Lung (tissue), 12 donors: ENCODE results near the gene PPT2. TPM values are rescaled to one million over a fixed set of nuclear protein-coding genes. Genes with fewer than 3 reads are reported as not detected.

Experiments
- ATAC-seq: fragments of 200-7000 bp; cut with Tn5 transposase; one replicate; pipeline ENCODE4 v1.9.1; 2020; ENCODE audit warnings: moderate number of reproducible peaks; ENCODE audit not compliant: insufficient read depth, low FRiP score
- DNase-seq, 3 donors: peaks; one replicate each; pipeline ENCODE4 v3.0.0-alpha.2; 2013 to 2017
- H3K27ac ChIP-seq, 2 donors: one replicate each; pipeline ENCODE4 v1.5.1; 2013; ENCODE audit warnings: mild to moderate bottlenecking in 2 of 2, moderate library complexity in 2 of 2, control low read depth in 1 of 2, inconsistent platforms in 1 of 2, low read depth in 1 of 2, low read length in 1 of 2
- H3K27me3 ChIP-seq, 3 donors: one replicate each; pipeline ENCODE4 v1.5.1; 2013; ENCODE audit warnings: low read length in 2 of 3; ENCODE audit not compliant: control insufficient read depth in 3 of 3, insufficient read depth in 3 of 3
- H3K36me3 ChIP-seq, 4 donors: one replicate each; pipeline ENCODE4 v1.5.1; 2013; ENCODE audit warnings: low read length in 4 of 4, mild to moderate bottlenecking in 1 of 4, moderate library complexity in 1 of 4; ENCODE audit not compliant: control insufficient read depth in 4 of 4, insufficient read depth in 4 of 4
- H3K4me1 ChIP-seq, 5 donors: one replicate each; pipeline ENCODE4 v1.5.1; 2013; ENCODE audit warnings: low read length in 5 of 5, mild to moderate bottlenecking in 2 of 5, moderate library complexity in 1 of 5; ENCODE audit not compliant: control insufficient read depth in 5 of 5, insufficient read depth in 5 of 5
- H3K4me3 ChIP-seq: one replicate; pipeline ENCODE4 v1.5.1; 2013; ENCODE audit warnings: mild to moderate bottlenecking, control low read depth, moderate library complexity
- H3K9ac ChIP-seq, 2 donors: one replicate each; pipeline ENCODE4 v1.5.1; 2013; ENCODE audit warnings: low read length in 2 of 2, control low read depth in 1 of 2; ENCODE audit not compliant: insufficient read depth in 1 of 2
- H3K9me3 ChIP-seq, 4 donors: one replicate each; pipeline ENCODE4 v1.5.1; 2013; ENCODE audit warnings: low read length in 3 of 4, mild to moderate bottlenecking in 1 of 4, moderate library complexity in 1 of 4; ENCODE audit not compliant: control insufficient read depth in 4 of 4, insufficient read depth in 3 of 4
- CTCF ChIP-seq: IDR thresholded peaks from 2 replicates; pipeline ENCODE4 v1.5.1; 2012; ENCODE audit warnings: mild to moderate bottlenecking; ENCODE audit errors: control extremely low read depth, extremely low read depth
- WGBS, 2 donors: extraction: QIAGEN DNeasy Blood & Tissue Kit; methylation state at CpG; one replicate each; pipeline ENCODE4 v1.1.7; 2013; 5-methylcytosine and 5-hydroxymethylcytosine counted together
- polyA plus RNA-seq, 2 donors: library from polyadenylated mRNA; stranded (reverse); fragments of 200-250 nt; gene quantifications; one replicate each; pipeline ENCODE4 v1.2.1, GENCODE V29; 2013
- total RNA-seq, 2 donors: library from RNA; depleted of rRNA in 1 of 2; stranded (reverse); fragments of >200 nt in 1 of 2; gene quantifications; one replicate each; pipeline ENCODE4 v1.2.1, GENCODE V29; 2014 to 2021
- donor health status: control.
- donor health status: control.
- donor health status: Bipolar disorder and iron deficiency.
- donor health status: healthy.
- donor health status: DM: yes; HTN: yes; CAD: no.

Gene PPT2
- total and polyA plus RNA-seq, 4 donors = 5.7 to 212 (median 11.1) TPM

GRCh38 chr6:32115623-32116022 is 38.3 kb upstream of the PPT2 start:
- H3K4me3 ChIP-seq = no peak overlapping the region
- TF ChIP-seq CTCF = no peak
- H3K9me3 ChIP-seq = no peaks in the 10 kb centered on the region
- ATAC-seq = no peak
- H3K36me3 ChIP-seq = peaks cover 0 to 30% (median 23%) of the 10 kb centered on the region in 4 donors
- H3K27me3 ChIP-seq = no peaks in the 10 kb centered on the region
- no peak for DNase-seq
- peak overlapping the region in 1 of 2 donors; percentile 59 for H3K27ac ChIP-seq
- WGBS, 2 donors = 92 to 94% methylated on average over 6 of the region's 6 CpGs
- no peak overlapping the region for H3K9ac ChIP-seq
- H3K4me1 ChIP-seq = peaks cover 9 to 42% (median 28%) of the 10 kb centered on the region in 5 donors

GRCh38 chr6:32116674-32117073 is 37.3 kb upstream of the PPT2 start:
- ATAC-seq (no peak), DNase-seq (peak in 1 of 3 donors; percentile 44)
- peak overlapping the region in 1 of 2 donors; percentile 23 for H3K27ac ChIP-seq
- H3K4me1 ChIP-seq = peaks cover 9 to 31% (median 19%) of the 10 kb centered on the region in 5 donors
- no peak overlapping the region for H3K4me3 ChIP-seq
- peak; percentile 3 for TF ChIP-seq CTCF
- H3K9ac ChIP-seq = no peak overlapping the region
- H3K27me3 ChIP-seq = no peaks in the 10 kb centered on the region
- H3K36me3 ChIP-seq = peaks cover 0 to 38% (median 30%) of the 10 kb centered on the region in 4 donors
- no peaks in the 10 kb centered on the region for H3K9me3 ChIP-seq
- WGBS, 2 donors = 93 to 94% methylated on average over 7 of the region's 7 CpGs

- H3K4me3 ChIP-seq = no peak overlapping the region
- DNase-seq = no peak
- no peaks in the 10 kb centered on the region for H3K27me3 ChIP-seq
- no peak for TF ChIP-seq CTCF
- ATAC-seq = no peak
- H3K36me3 ChIP-seq = peaks cover 0 to 42% (median 36%) of the 10 kb centered on the region in 4 donors
- peak overlapping the region in 1 of 2 donors; percentile 46 for H3K27ac ChIP-seq
- H3K9me3 ChIP-seq = no peaks in the 10 kb centered on the region
- H3K9ac ChIP-seq = no peak overlapping the region
- H3K4me1 ChIP-seq = peaks cover 9 to 23% (median 12%) of the 10 kb centered on the region in 5 donors
- WGBS, 2 donors = 82 to 89% methylated on average over 9 of the region's 9 CpGs
Observed at GRCh38 chr6:32117461-32117860, 36.5 kb upstream of the PPT2 start.
